Right atrium auricular region (tissue), 2 donors: ENCODE measurements around the gene STOML3. TPM values are rescaled to one million over a fixed set of nuclear protein-coding genes. Genes with fewer than 3 reads are reported as not detected.

Experiments used
- DNase-seq: peaks from one replicate; pipeline ENCODE4 v3.0.0-alpha.2; 2019; ENCODE audit warnings: low spot score
- H3K27ac ChIP-seq, 2 donors: fragments of 200-600 bp; sonication (generic); 1 replicate in 1 of 2; 2 replicates in 1 of 2; pipeline ENCODE4 v1.5.1; 2016 to 2019
- H3K27me3 ChIP-seq, 2 donors: fragments of 200-600 bp; sonication (generic); one replicate each; pipeline versions ENCODE4 v1.5.1 to v1.6.0; 2017 to 2019
- H3K36me3 ChIP-seq: fragments of 200-600 bp; sonication (generic); one replicate; pipeline ENCODE4 v1.5.1; 2016
- H3K4me1 ChIP-seq, 2 donors: fragments of 200-600 bp; sonication (generic); one replicate each; pipeline versions ENCODE4 v1.5.1 to v1.6.0; 2017 to 2019
- H3K4me3 ChIP-seq, 2 donors: fragments of 200-600 bp; sonication (generic); 1 replicate in 1 of 2; 2 replicates in 1 of 2; pipeline ENCODE4 v1.5.1; 2017 to 2019; ENCODE audit warnings: mild to moderate bottlenecking in 1 of 2, moderate library complexity in 1 of 2
- H3K9me3 ChIP-seq, 2 donors: fragments of 200-600 bp; sonication (generic); one replicate each; pipeline ENCODE4 v1.5.1; 2019
- CTCF ChIP-seq, 2 donors: fragments of 200-600 bp; sonication (generic); IDR thresholded peaks; one replicate each; pipeline ENCODE4 v1.5.1; 2019; ENCODE audit warnings: antibody characterized with exemption in 2 of 2
- total RNA-seq, 2 donors: library from RNA; depleted of rRNA; stranded (reverse); fragments of >200 nt; gene quantifications; one replicate each; pipeline ENCODE4 v1.1.0, GENCODE V29; 2016

STOML3 gene
- total RNA-seq, 2 donors from 2014 or later, result not detected

GRCh38 chr13:38941353-38941945 lies 49.2 kb downstream of the STOML3 start:
- Histone ChIP-seq H3K9me3 (no peaks in the 10 kb centered on the region), H3K4me3 (no peak overlapping the region), H3K36me3 (no peaks in the 10 kb centered on the region), H3K27me3 (no peaks in the 10 kb centered on the region), H3K4me1 (no peaks in the 10 kb centered on the region), H3K27ac (no peak overlapping the region)
- no peak for DNase-seq
- no peak for TF ChIP-seq CTCF (IDR thresholded peaks at IDR 0.05)

- no peak for DNase-seq
- Histone ChIP-seq H3K4me1 (no peaks in the 10 kb centered on the region), H3K9me3 (no peaks in the 10 kb centered on the region), H3K36me3 (no peaks in the 10 kb centered on the region), H3K27me3 (no peaks in the 10 kb centered on the region), H3K27ac (no peak overlapping the region), H3K4me3 (no peak overlapping the region)
- no peak for TF ChIP-seq CTCF (IDR thresholded peaks at IDR 0.05)
Measured at GRCh38 chr13:38933786-38934185, 56.8 kb downstream of the STOML3 start.

- Histone ChIP-seq H3K4me3 (no peak overlapping the region), H3K9me3 (no peaks in the 10 kb centered on the region), H3K36me3 (no peaks in the 10 kb centered on the region), H3K27ac (no peak overlapping the region), H3K4me1 (no peaks in the 10 kb centered on the region), H3K27me3 (no peaks in the 10 kb centered on the region)
- DNase-seq, result no peak
- no peak for TF ChIP-seq CTCF (IDR thresholded peaks at IDR 0.05)
Measured at GRCh38 chr13:38922170-38922569, 68.5 kb downstream of the STOML3 start.

GRCh38 chr13:38921081-38921480 lies 69.5 kb downstream of the STOML3 start:
- no peak overlapping the region for H3K4me3 ChIP-seq

More at GRCh38 chr13:38921081-38921480, 69.5 kb downstream of the STOML3 start:
- TF ChIP-seq CTCF (IDR thresholded peaks at IDR 0.05), result no peak
- Histone ChIP-seq H3K36me3 (no peaks in the 10 kb centered on the region), H3K27me3 (no peaks in the 10 kb centered on the region), H3K27ac (no peak overlapping the region), H3K4me1 (no peaks in the 10 kb centered on the region), H3K9me3 (no peaks in the 10 kb centered on the region)
- no peak for DNase-seq

Other genes starting within 250 kb of the STOML3 start
- 1 to 10 TPM; 7.8 to 8.9 TPM for gene PROSER1, start 47.3 kb upstream of the STOML3 start, total RNA-seq
- gene NHLRC3, start 47.6 kb upstream of the STOML3 start, total RNA-seq, result 1 to 10 TPM; 5.1 to 8.6 TPM